HepG2 (cell line): Measurements from ENCODE around the gene CRIM1. TPM values are rescaled to one million over a fixed set of nuclear protein-coding genes. Genes with fewer than 3 reads are reported as not detected.

Experiments used
- ATAC-seq: fragments of 200-7000 bp; cut with Tn5 transposase; 3 replicates; pipeline ENCODE4 v1.9.1; 2020; ENCODE audit warnings: mild to moderate bottlenecking, moderate library complexity
- BruUV-seq: library from RNA; stranded (reverse); fragments of 400-500 nt; replicated peaks from 2 replicates; lab custom pipeline; 2021; lab: Mats Ljungman, UMichigan
- CTCF ChIA-PET: fragments of 300-600 bp; formaldehyde crosslinking; extraction: SDS; loops from one replicate; lab custom pipeline; 2021; ENCODE audit warnings: low total read pairs, inconsistent platforms, low intra/inter-chr PET ratio; lab: Yijun Ruan, JAX
- POLR2A ChIA-PET: fragments of 350-600 bp; sonication (Branson Sonifier 250); formaldehyde crosslinking; loops from one replicate; lab custom pipeline; 2020; ENCODE audit warnings: antibody characterized with exemption, inconsistent platforms; lab: Yijun Ruan, JAX
- DNase-seq: peaks from one replicate; pipeline ENCODE4 v3.0.0-alpha.2; 2015; ENCODE audit warnings: low spot score
- FAIRE-seq: peaks from 3 replicates; lab custom pipeline; 2011; peaks lifted over from hg19 to GRCh38; lab: Jason Lieb, UNC
- H2AFZ ChIP-seq: one replicate; pipeline ENCODE4 v1.6.1; 2011; ENCODE audit warnings: low read length, inconsistent platforms
- H3K27ac ChIP-seq: fragments of 300-600 bp; 3 replicates; pipeline ENCODE4 v1.8.0; 2011; ENCODE audit warnings: mixed run types, mild to moderate bottlenecking, mixed read lengths, low read length, inconsistent platforms; ENCODE audit not compliant: insufficient read depth; ENCODE audit errors: extremely low read length
- H3K27me3 ChIP-seq, 2 experiments: fragments of 200-600 bp in 1 of 2; 2 replicates in 1 of 2; 3 replicates in 1 of 2; pipeline versions ENCODE4 v1.6.0 to v1.8.0; 2011; ENCODE audit warnings: low read length in 2 of 2, mild to moderate bottlenecking in 2 of 2, moderate library complexity in 2 of 2, inconsistent platforms in 1 of 2; ENCODE audit not compliant: insufficient read depth in 2 of 2, control insufficient read depth in 1 of 2
- H3K36me3 ChIP-seq, 2 experiments: fragments of 200-600 bp in 1 of 2; replicated peaks in 1 of 2; 2 replicates in 1 of 2; 3 replicates in 1 of 2; pipeline versions ENCODE4 v1.5.1 to v1.8.0; 2011; ENCODE audit warnings: low read length in 2 of 2, inconsistent platforms in 1 of 2; ENCODE audit not compliant: insufficient read depth in 2 of 2, control insufficient read depth in 1 of 2
- H3K4me1 ChIP-seq: 2 replicates; pipeline ENCODE4 v1.5.1; 2012; ENCODE audit warnings: low read length, inconsistent platforms; ENCODE audit not compliant: insufficient read depth
- H3K4me2 ChIP-seq: 2 replicates; pipeline ENCODE4 v1.6.0; 2011; ENCODE audit warnings: low read depth, low read length, inconsistent platforms
- H3K4me3 ChIP-seq, 3 experiments: fragments of 200-600 bp in 1 of 3; sonication (generic), shearing (Covaris generic) in 1 of 3; replicated peaks in 1 of 3; 2 replicates each; pipeline ENCODE4 v1.5.1; 2011 to 2016; ENCODE audit warnings: low read length in 3 of 3, inconsistent platforms in 2 of 3, low read depth in 2 of 3, mild to moderate bottlenecking in 2 of 3, control low read depth in 1 of 3, mixed read lengths in 1 of 3; ENCODE audit not compliant: insufficient read depth in 1 of 3
- H3K79me2 ChIP-seq: one replicate; pipeline ENCODE4 v1.6.1; 2011; ENCODE audit warnings: low read length, inconsistent platforms; ENCODE audit not compliant: insufficient read depth
- H3K9ac ChIP-seq: 2 replicates; pipeline ENCODE4 v1.6.0; 2011; ENCODE audit warnings: mild to moderate bottlenecking, low read depth, low read length, inconsistent platforms; ENCODE audit not compliant: insufficient read depth
- H3K9me3 ChIP-seq: 2 replicates; pipeline ENCODE4 v1.5.1; 2012; ENCODE audit warnings: mild to moderate bottlenecking, low read length
- H4K20me1 ChIP-seq: 2 replicates; pipeline ENCODE4 v1.6.0; 2011; ENCODE audit warnings: inconsistent platforms, mild to moderate bottlenecking, low read length, moderate library complexity; ENCODE audit not compliant: insufficient read depth
- RARG ChIP-seq: sonication (generic); formaldehyde crosslinking; IDR thresholded peaks from 2 replicates; pipeline ENCODE4 v1.4.0; 2020; ENCODE audit warnings: low read depth, mild to moderate bottlenecking, missing genetic modification reagents
- TARDBP ChIP-seq: sonication (generic); formaldehyde crosslinking; IDR thresholded peaks from 2 replicates; pipeline ENCODE4 v1.8.0; 2022; ENCODE audit warnings: mild to moderate bottlenecking, missing genetic modification reagents
- ZNF121 ChIP-seq: sonication (generic); formaldehyde crosslinking; IDR thresholded peaks from 2 replicates; pipeline ENCODE4 v1.5.0; 2020; ENCODE audit warnings: mild to moderate bottlenecking, missing genetic modification reagents
- ZNF33A ChIP-seq: sonication (generic); formaldehyde crosslinking; IDR thresholded peaks from 2 replicates; pipeline ENCODE4 v1.5.1; 2020; ENCODE audit warnings: missing genetic modification reagents, mild to moderate bottlenecking, moderate library complexity, borderline replicate concordance
- ZNF460 ChIP-seq: sonication (generic); formaldehyde crosslinking; IDR thresholded peaks from 2 replicates; pipeline ENCODE4 v1.5.1; 2020; ENCODE audit warnings: missing genetic modification reagents, mild to moderate bottlenecking, borderline replicate concordance
- ZSCAN29 ChIP-seq: sonication (generic); formaldehyde crosslinking; conservative IDR thresholded peaks from 2 replicates; pipeline ENCODE4 v1.4.0; 2020; ENCODE audit warnings: mild to moderate bottlenecking, missing genetic modification reagents
- WGBS: methylation state at CpG from one replicate; pipeline ENCODE4 v1.1.6; 2017; ENCODE audit warnings: low lambda C conversion rate; 5-methylcytosine and 5-hydroxymethylcytosine counted together
- in situ Hi-C: cut with HindIII; loops from 2 replicates; pipeline ENCODE4 v1.10.0; 2017; ENCODE audit warnings: low pct_unique_long_range_greater_than_20kb; ENCODE audit not compliant: extremely low pct_ligation_motif_present
- intact Hi-C: fragments of 100-400 bp; cut with micrococcal nuclease; formaldehyde crosslinking; loops from one replicate; pipeline ENCODE4 v1.10.0; 2022; ENCODE audit not compliant: unreplicated experiment
- polyA plus RNA-seq, 8 experiments: library from polyadenylated mRNA; depleted of rRNA in 3 of 8; stranded (reverse) in 7 of 8; unstranded in 1 of 8; fragments of >200 nt; fragmentation: Illumina TruSeq in 4 of 8; extraction: Trizol in 4 of 8; gene quantifications; 2 replicates each; pipeline versions ENCODE4 v1.2.1 to v1.2.3, GENCODE V29; 2011 to 2016; ENCODE audit warnings: low read depth in 4 of 8, missing spikeins in 1 of 8, mixed read lengths in 1 of 8; ENCODE audit not compliant: insufficient read depth in 1 of 8
- total RNA-seq, 5 experiments: library from RNA; depleted of rRNA; stranded (reverse); fragments of >200 nt; fragmentation: Illumina TruSeq; extraction: Trizol; gene quantifications; 2 replicates each; pipeline ENCODE4 v1.2.3, GENCODE V29; 2016; ENCODE audit warnings: low read depth in 1 of 5

Gene CRIM1
- total and polyA plus RNA-seq, 2 of the 13 experiments (the other 11 are each of a cell fraction or from before 2014, with no cell fraction given), result 39.1 to 69.9 TPM

DNA sequence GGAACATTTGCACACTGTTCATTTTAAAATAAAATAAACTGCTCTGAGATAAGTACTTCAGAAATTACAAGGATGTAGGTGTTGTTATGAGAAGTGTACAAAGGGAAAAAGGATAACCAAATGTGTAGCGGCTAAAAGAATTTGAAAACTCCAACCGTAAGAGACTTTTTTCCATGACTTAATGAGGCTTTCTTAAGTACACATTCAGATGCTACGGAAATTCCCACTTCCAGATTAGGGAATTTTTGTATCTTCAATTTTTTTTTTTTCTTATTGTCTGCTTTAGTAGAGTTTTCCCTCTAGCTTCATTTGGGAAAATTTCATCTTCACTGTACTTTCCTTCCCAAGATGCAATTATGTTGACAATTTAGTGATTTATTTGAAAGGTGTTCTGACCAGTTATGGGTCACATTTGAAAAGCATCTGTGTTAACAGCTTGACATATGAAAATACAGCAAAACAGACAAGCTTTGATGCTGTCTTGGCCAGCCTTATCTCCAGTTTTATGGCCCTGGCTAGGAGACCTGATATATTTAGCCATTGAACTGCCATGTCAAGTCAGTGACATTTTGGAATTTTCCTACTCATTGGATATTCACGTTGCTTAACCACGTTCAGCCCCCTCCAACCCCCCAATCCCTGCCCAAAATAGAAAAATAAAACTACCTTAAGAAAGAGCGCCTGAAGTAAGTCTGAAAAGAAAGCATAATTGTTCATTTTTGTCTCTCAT is 136.8 kb downstream of the CRIM1 start:
- Histone ChIP-seq H3K9me3 (no peaks in the 10 kb centered on the region), H3K9ac (no peak overlapping the region), H3K27ac (no peak overlapping the region)
- in situ Hi-C loops, result no loop called here
- FAIRE-seq (no peak), DNase-seq (no peak)
- no TSS peak for BruUV-seq
- CTCF ChIA-PET, result no interaction called here
- TF ChIP-seq ZNF460 (no peak), TARDBP (CRISPR knock-in tag) (0 out of 2 replicates have a peak, but pooled peaks have one; percentile 16), ZSCAN29 (CRISPR knock-in tag) (no peak), RARG (CRISPR knock-in tag) (no peak)
- TF ChIP-seq, all 625 proteins: peak for 1
- Histone ChIP-seq H3K36me3 (peaks cover 18 to 65% of the 10 kb centered on the region in 2 experiments), H3K4me1 (peaks cover 13% of the 10 kb centered on the region), H3K79me2 (no peaks in the 10 kb centered on the region), H2AFZ (no peak overlapping the region), H3K4me2 (no peak overlapping the region), H3K27me3 (no peaks in the 10 kb centered on the region), H3K4me3 (no peak overlapping the region), H4K20me1 (no peaks in the 10 kb centered on the region)
- POLR2A ChIA-PET, result interaction anchor here (0.9 kb wide), 1 partner anchor 112 kb away, joined by 3 read pairs; no protein-coding TSS in a partner anchor
- WGBS, result 97% methylated on average over 6 of the region's 6 CpGs
- intact Hi-C loops, result no loop called here
- no peak for ATAC-seq

DNA sequence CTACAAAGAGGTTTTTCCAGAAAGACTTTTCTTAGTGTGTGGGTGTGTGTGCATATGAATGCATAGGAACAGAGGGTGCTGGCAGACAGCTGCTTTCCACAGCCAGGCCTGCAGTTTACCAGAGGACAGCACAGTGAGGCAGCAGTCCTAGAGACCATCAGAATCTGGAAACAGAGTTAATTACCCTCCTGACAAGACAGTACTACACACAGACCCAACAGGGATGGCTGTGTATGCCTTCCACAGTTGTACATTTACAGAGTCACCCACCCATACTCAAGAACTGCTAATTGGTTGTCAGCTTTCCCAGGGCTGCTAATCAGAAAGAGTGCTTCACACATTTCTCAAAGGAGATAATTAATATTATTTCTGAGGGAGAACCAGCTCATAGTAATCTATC is 137.7 kb downstream of the CRIM1 start:
- no TSS peak for BruUV-seq
- ATAC-seq (no peak; the same call in 1 of the 3 replicates), DNase-seq (no peak), FAIRE-seq (no peak)
- no peaks in the 10 kb centered on the region for H4K20me1 ChIP-seq
- ChIA-PET CTCF (no interaction called here), POLR2A (no interaction called here)
- H3K4me3 ChIP-seq, result no peak overlapping the region
- H2AFZ ChIP-seq, result no peak overlapping the region
- H3K36me3 ChIP-seq, result peaks cover 17 to 68% of the 10 kb centered on the region in 2 experiments
- intact Hi-C loops, result no loop called here
- TF ChIP-seq ZNF33A (CRISPR knock-in tag) (no peak), ZNF121 (0 out of 2 replicates have a peak, but pooled peaks have one; percentile 3)
- no peak overlapping the region for H3K4me2 ChIP-seq
- no peaks in the 10 kb centered on the region for H3K9me3 ChIP-seq
- peaks cover 10% of the 10 kb centered on the region; the same call in 1 of the 2 replicates for H3K4me1 ChIP-seq
- H3K27me3 ChIP-seq, result no peaks in the 10 kb centered on the region
- no peak overlapping the region for H3K27ac ChIP-seq
- H3K9ac ChIP-seq, result no peak overlapping the region
- H3K79me2 ChIP-seq, result no peaks in the 10 kb centered on the region
- in situ Hi-C loops, result no loop called here
